G401 (cell line): ENCODE measurements around the gene FBXL20. TPM values are rescaled to one million over a fixed set of nuclear protein-coding genes. Genes with fewer than 3 reads are reported as not detected.
"Not testable (repeated sequence)": the region's sequence is repeated elsewhere in the genome, so short reads cannot be mapped to it uniquely, and the experiment has no call there.

Experiments used
- DNase-seq: peaks from one replicate; pipeline ENCODE4 v3.0.0-alpha.2; 2015; ENCODE audit warnings: low spot score
- in situ Hi-C: cut with HindIII; loops from 2 replicates; pipeline ENCODE4 v1.10.0; 2016; ENCODE audit warnings: low sequenced_read_pairs, mixed read lengths
- total RNA-seq: library from RNA; depleted of rRNA; stranded (reverse); fragments of >200 nt; shearing (Covaris generic); gene quantifications from 2 replicates; pipeline ENCODE4 v1.2.3, GENCODE V29; 2014

Gene FBXL20
- total RNA-seq, 1 experiment from 2014 or later, result 11.0 TPM

- no peak for DNase-seq
- in situ Hi-C loops, result no loop called here
Measured at GRCh38 chr17:39340731-39341130, 60.7 kb downstream of the FBXL20 start.

DNA sequence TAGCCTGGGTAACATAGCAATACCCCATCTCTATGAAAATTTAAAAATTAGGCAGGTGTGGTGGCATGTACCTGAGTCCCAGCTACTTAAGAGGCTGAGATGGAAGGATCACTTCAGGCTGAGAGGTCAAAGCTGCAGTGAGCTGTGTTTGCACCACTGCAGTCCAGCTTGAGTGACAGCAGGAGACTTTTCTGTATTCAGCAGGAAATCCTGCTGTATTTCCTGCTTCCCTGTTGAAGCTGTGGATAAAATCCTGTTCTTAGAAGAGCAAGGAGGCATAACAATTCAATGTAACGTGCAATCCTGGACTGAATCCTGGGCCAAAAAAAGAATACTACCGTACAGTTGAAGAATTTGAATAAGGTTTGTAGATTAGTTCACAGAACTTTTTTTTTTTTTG, 62.2 kb downstream of the FBXL20 start:
- in situ Hi-C loops, result no loop called here
- DNase-seq, result no peak

DNA sequence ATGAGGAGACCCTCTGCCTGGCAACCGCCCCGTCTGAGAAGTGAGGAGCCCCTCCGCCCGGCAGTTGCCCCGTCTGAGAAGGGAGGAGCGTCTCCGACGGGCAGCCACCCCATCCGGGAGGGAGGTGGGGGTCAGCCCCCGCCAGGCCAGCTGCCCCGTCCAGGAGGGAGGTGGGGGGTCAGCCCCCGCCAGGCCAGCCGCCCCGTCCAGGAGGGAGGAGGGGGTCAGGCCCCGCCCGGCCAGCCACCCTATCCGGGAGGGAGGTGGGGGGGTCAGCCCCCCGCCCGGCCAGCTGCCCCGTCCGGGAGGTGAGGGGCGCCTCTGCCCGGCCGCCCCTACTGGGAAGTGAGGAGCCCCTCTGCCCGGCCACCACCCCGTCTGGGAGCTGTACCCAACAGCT, 63.8 kb downstream of the FBXL20 start:
- in situ Hi-C loops, DNase-seq: not testable (repeated sequence)

DNA sequence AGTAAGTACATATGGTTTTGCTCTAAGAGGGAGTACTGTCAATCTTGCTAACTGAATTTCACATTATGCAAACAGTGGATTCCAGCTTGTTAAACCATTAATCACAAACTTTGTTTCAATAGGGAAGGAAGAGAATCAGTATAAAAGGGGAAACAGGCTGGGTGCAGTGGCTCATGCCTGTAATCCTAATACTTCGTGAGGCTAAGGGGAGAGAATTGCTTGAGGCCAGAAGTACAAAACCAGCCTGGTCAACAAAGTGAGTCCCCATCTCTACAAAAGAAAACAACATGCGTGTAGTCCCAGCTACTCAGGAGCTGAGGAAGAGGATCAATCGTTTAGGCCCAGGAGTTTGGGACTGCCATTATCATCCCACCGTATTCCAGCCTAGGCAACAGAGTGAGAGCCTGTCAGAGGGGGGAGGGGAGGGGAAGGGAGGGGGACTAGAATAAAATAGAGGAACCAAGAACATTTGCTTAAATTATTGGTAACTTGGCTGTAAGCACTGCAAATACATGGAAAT, 65.7 kb downstream of the FBXL20 start:
- DNase-seq, result no peak
- in situ Hi-C loops, result no loop called here

DNA sequence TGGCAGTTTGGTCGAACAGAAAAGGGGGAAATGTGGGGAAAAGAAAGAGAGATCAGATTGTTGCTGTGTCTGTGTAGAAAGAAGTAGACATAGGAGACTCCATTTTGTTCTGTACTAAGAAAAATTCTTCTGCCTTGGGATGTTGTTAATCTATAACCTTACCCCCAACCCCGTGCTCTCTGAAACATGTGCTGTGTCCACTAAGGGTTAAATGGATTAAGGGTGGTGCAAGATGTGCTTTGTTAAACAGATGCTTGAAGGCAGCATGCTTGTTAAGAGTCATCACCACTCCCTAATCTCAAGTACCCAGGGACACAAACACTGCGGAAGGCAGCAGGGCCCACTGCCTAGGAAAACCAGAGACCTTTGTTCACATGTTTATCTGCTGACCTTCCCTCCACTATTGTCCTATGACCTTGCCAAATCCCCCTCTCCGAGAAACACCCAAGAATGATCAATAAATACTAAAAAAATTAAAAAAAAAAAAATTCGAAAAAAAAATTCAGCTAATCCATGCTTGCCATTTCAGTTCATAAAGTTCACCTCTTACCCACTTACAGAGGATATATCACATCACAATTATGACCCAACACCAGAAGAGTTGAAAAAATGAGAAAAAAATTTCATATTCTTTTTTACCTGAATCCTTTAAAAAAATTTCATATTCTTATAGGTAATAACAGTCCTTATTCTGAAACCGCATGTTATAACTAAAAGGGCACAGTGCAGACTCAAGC, 67.2 kb downstream of the FBXL20 start:
- DNase-seq, in situ Hi-C loops: not testable (repeated sequence)

- in situ Hi-C loops, result no loop called here
- DNase-seq, result no peak
Measured at GRCh38 chr17:39332092-39332491, 69.3 kb downstream of the FBXL20 start.

- in situ Hi-C loops, result no loop called here
- DNase-seq, result no peak
Measured at GRCh38 chr17:39328815-39329214, 72.6 kb downstream of the FBXL20 start.

DNA sequence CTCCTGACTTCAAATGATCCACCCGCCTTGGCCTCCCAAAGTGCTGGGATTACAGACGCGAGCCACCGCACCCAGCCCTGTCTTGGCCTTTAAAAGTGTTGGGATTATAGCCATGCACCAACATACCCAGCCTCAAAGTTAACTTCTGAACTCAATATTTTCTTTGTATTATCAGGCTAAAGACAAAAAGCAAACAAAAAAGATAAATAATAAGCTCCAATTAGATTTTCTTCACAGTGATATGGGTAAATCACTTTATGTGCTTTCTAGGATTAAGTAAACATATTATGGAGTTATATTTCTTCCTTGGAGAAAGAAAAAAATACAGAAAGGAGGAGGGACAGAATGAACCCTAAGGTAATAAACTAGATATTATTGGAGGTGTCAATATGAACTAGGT, 74.3 kb downstream of the FBXL20 start:
- in situ Hi-C loops, result no loop called here
- DNase-seq, result no peak

GRCh38 chr17:39325528-39326240, 75.7 kb downstream of the FBXL20 start:
- in situ Hi-C loops, result no loop called here
- DNase-seq, result no peak

GRCh38 chr17:39318636-39319035, 82.8 kb downstream of the FBXL20 start:
- in situ Hi-C loops, result no loop called here

DNA sequence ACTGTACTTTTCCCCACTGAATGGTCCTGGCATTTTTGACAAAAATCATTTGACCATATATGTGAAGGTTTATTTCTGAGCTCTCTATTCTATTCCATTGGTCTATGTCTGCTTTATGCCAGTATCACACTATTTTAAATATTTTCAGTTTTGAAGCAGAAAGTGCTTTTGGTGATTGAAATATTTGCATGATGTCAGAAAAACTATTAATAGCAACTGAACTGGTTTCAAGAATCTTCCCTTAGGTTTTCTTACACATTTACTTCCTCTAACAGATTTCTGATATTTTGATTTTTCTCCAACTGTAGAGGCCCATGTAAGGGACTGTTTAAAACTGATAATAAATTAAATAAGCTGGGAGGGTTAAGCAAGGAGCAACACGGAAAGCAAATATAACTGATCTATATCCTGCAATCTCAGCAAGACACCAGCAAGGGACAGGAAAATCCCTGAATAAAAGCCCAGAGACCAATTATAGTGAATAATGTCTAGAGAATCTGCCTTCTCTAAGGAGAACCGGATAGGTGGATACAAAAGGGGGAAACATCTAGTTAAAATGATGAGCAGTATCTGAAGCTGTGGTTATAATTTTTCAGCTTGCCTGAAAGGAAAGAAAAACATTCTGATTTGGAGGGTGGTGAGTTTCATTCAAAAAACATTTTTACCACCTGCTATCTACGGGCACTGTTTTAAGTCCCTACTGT, 94.8 kb downstream of the FBXL20 start:
- in situ Hi-C loops, result no loop called here
- no peak for DNase-seq

More at GRCh38 chr17:39318636-39319035, 82.8 kb downstream of the FBXL20 start:
- DNase-seq, result no peak

DNA sequence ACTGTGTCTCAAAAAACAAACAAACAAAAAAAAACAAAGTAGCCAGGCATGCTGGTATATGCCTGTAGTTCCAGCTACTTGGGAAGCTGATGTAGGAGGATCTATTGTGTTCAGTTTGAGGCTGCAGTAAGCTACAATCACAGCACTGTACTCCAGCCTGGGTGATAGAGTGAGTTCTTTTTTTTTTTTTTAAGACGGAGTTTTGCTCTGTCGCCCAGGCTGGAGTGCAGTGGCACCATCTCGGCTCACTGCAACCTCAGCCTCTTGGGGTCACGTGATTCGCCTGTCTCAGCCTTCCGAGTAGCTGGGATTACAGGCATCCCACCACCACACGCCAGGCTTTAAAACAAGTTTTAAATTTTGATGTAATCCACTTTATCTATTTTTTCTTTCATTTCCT, 95.4 kb downstream of the FBXL20 start:
- in situ Hi-C loops, result no loop called here
- DNase-seq, result no peak

GRCh38 chr17:39304188-39304587, 97.2 kb downstream of the FBXL20 start:
- in situ Hi-C loops, result no loop called here
- no peak for DNase-seq

GRCh38 chr17:39294060-39294459, 107.4 kb downstream of the FBXL20 start:
- in situ Hi-C loops, result no loop called here
- DNase-seq, result no peak

GRCh38 chr17:39292546-39292945, 108.9 kb downstream of the FBXL20 start:
- DNase-seq, in situ Hi-C loops: not testable (repeated sequence)

GRCh38 chr17:39286513-39286912, 114.9 kb downstream of the FBXL20 start:
- DNase-seq, in situ Hi-C loops: not testable (repeated sequence)

GRCh38 chr17:39284685-39285084, 116.7 kb downstream of the FBXL20 start:
- in situ Hi-C loops, result no loop called here
- DNase-seq, result no peak

GRCh38 chr17:39283896-39284295, 117.5 kb downstream of the FBXL20 start:
- DNase-seq, result no peak
- in situ Hi-C loops, result no loop called here

GRCh38 chr17:39283098-39283497, 118.3 kb downstream of the FBXL20 start:
- in situ Hi-C loops, result no loop called here

DNA sequence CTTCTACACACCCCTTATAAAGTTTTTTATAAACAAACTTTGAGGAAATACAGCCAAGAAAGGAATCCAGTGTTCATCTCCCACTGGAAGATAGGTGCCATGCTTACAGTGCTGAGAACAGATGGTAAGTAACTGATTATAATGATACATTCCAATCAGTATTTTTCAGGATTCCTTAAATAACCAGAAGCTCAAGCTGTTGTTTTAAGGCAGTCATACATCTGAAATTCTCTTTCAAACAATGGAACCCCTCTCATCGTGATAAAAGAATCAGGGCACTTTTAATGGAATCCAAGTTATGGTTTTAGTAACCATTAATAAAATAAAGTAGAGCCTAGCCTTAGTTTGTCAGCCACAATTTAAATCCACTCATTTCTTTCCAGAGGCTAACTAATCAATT, 119.6 kb downstream of the FBXL20 start:
- no peak for DNase-seq
- in situ Hi-C loops, result no loop called here

More at GRCh38 chr17:39283098-39283497, 118.3 kb downstream of the FBXL20 start:
- no peak for DNase-seq
